HepG2 (cell line): Measurements from ENCODE around the gene ALX3. TPM values are rescaled to one million over a fixed set of nuclear protein-coding genes. Genes with fewer than 3 reads are reported as not detected.

Experiments used
- ATAC-seq: fragments of 200-7000 bp; cut with Tn5 transposase; 3 replicates; pipeline ENCODE4 v1.9.1; 2020; ENCODE audit warnings: mild to moderate bottlenecking, moderate library complexity
- BruUV-seq: library from RNA; stranded (reverse); fragments of 400-500 nt; replicated peaks from 2 replicates; lab custom pipeline; 2021; lab: Mats Ljungman, UMichigan
- CTCF ChIA-PET: fragments of 300-600 bp; formaldehyde crosslinking; extraction: SDS; loops from one replicate; lab custom pipeline; 2021; ENCODE audit warnings: low total read pairs, inconsistent platforms, low intra/inter-chr PET ratio; lab: Yijun Ruan, JAX
- POLR2A ChIA-PET: fragments of 350-600 bp; sonication (Branson Sonifier 250); formaldehyde crosslinking; loops from one replicate; lab custom pipeline; 2020; ENCODE audit warnings: antibody characterized with exemption, inconsistent platforms; lab: Yijun Ruan, JAX
- DNase-seq: peaks from one replicate; pipeline ENCODE4 v3.0.0-alpha.2; 2015; ENCODE audit warnings: low spot score
- FAIRE-seq: peaks from 3 replicates; lab custom pipeline; 2011; peaks lifted over from hg19 to GRCh38; lab: Jason Lieb, UNC
- H2AFZ ChIP-seq: one replicate; pipeline ENCODE4 v1.6.1; 2011; ENCODE audit warnings: low read length, inconsistent platforms
- H3K27ac ChIP-seq: fragments of 300-600 bp; 3 replicates; pipeline ENCODE4 v1.8.0; 2011; ENCODE audit warnings: mixed run types, mild to moderate bottlenecking, mixed read lengths, low read length, inconsistent platforms; ENCODE audit not compliant: insufficient read depth; ENCODE audit errors: extremely low read length
- H3K27me3 ChIP-seq, 2 experiments: fragments of 200-600 bp in 1 of 2; 2 replicates in 1 of 2; 3 replicates in 1 of 2; pipeline versions ENCODE4 v1.6.0 to v1.8.0; 2011; ENCODE audit warnings: low read length in 2 of 2, mild to moderate bottlenecking in 2 of 2, moderate library complexity in 2 of 2, inconsistent platforms in 1 of 2; ENCODE audit not compliant: insufficient read depth in 2 of 2, control insufficient read depth in 1 of 2
- H3K36me3 ChIP-seq, 2 experiments: fragments of 200-600 bp in 1 of 2; replicated peaks in 1 of 2; 2 replicates in 1 of 2; 3 replicates in 1 of 2; pipeline versions ENCODE4 v1.5.1 to v1.8.0; 2011; ENCODE audit warnings: low read length in 2 of 2, inconsistent platforms in 1 of 2; ENCODE audit not compliant: insufficient read depth in 2 of 2, control insufficient read depth in 1 of 2
- H3K4me1 ChIP-seq: 2 replicates; pipeline ENCODE4 v1.5.1; 2012; ENCODE audit warnings: low read length, inconsistent platforms; ENCODE audit not compliant: insufficient read depth
- H3K4me2 ChIP-seq: 2 replicates; pipeline ENCODE4 v1.6.0; 2011; ENCODE audit warnings: low read depth, low read length, inconsistent platforms
- H3K4me3 ChIP-seq, 3 experiments: fragments of 200-600 bp in 1 of 3; sonication (generic), shearing (Covaris generic) in 1 of 3; replicated peaks in 1 of 3; 2 replicates each; pipeline ENCODE4 v1.5.1; 2011 to 2016; ENCODE audit warnings: low read length in 3 of 3, inconsistent platforms in 2 of 3, low read depth in 2 of 3, mild to moderate bottlenecking in 2 of 3, control low read depth in 1 of 3, mixed read lengths in 1 of 3; ENCODE audit not compliant: insufficient read depth in 1 of 3
- H3K79me2 ChIP-seq: one replicate; pipeline ENCODE4 v1.6.1; 2011; ENCODE audit warnings: low read length, inconsistent platforms; ENCODE audit not compliant: insufficient read depth
- H3K9ac ChIP-seq: 2 replicates; pipeline ENCODE4 v1.6.0; 2011; ENCODE audit warnings: mild to moderate bottlenecking, low read depth, low read length, inconsistent platforms; ENCODE audit not compliant: insufficient read depth
- H3K9me3 ChIP-seq: 2 replicates; pipeline ENCODE4 v1.5.1; 2012; ENCODE audit warnings: mild to moderate bottlenecking, low read length
- H4K20me1 ChIP-seq: 2 replicates; pipeline ENCODE4 v1.6.0; 2011; ENCODE audit warnings: inconsistent platforms, mild to moderate bottlenecking, low read length, moderate library complexity; ENCODE audit not compliant: insufficient read depth
- KDM5A ChIP-seq: fragments of 200-600 bp; sonication (generic); IDR thresholded peaks from 2 replicates; pipeline ENCODE4 v1.7.0; 2018; ENCODE audit warnings: antibody characterized with exemption, mild to moderate bottlenecking, low read length, borderline replicate concordance
- MATR3 ChIP-seq: sonication (generic); formaldehyde crosslinking; IDR thresholded peaks from 2 replicates; pipeline ENCODE4 v1.4.0; 2020; ENCODE audit warnings: missing genetic modification reagents
- MXD3 ChIP-seq: IDR thresholded peaks from 2 replicates; pipeline ENCODE4 v1.6.1; 2016; ENCODE audit warnings: mild to moderate bottlenecking, missing biosample characterization, missing genetic modification reagents
- POLR2A ChIP-seq, 2 experiments: IDR thresholded peaks; 2 replicates each; pipeline ENCODE4 v1.6.1; 2011; ENCODE audit warnings: low read depth in 2 of 2, low read length in 2 of 2, mild to moderate bottlenecking in 1 of 2, moderate library complexity in 1 of 2; ENCODE audit not compliant: insufficient read depth in 1 of 2
- TFAP4 ChIP-seq: sonication (generic); IDR thresholded peaks from 2 replicates; pipeline ENCODE4 v1.6.1; 2016; ENCODE audit warnings: low read depth, borderline replicate concordance
- WIZ ChIP-seq: sonication (generic); formaldehyde crosslinking; IDR thresholded peaks from 2 replicates; pipeline ENCODE4 v1.5.1; 2020; ENCODE audit warnings: mild to moderate bottlenecking, missing genetic modification reagents
- ZNF460 ChIP-seq: sonication (generic); formaldehyde crosslinking; IDR thresholded peaks from 2 replicates; pipeline ENCODE4 v1.5.1; 2020; ENCODE audit warnings: missing genetic modification reagents, mild to moderate bottlenecking, borderline replicate concordance
- ZNF549 ChIP-seq: sonication (generic); formaldehyde crosslinking; IDR thresholded peaks from 2 replicates; pipeline ENCODE4 v1.5.0; 2020; ENCODE audit warnings: missing genetic modification reagents
- ZNF563 ChIP-seq: sonication (generic); formaldehyde crosslinking; IDR thresholded peaks from 2 replicates; pipeline ENCODE4 v1.8.0; 2022; ENCODE audit warnings: mild to moderate bottlenecking, moderate library complexity, missing genetic modification reagents
- ZNF678 ChIP-seq: sonication (generic); formaldehyde crosslinking; IDR thresholded peaks from 2 replicates; pipeline ENCODE4 v1.4.0; 2020; ENCODE audit warnings: mild to moderate bottlenecking, missing genetic modification reagents
- ZNF800 ChIP-seq: sonication (generic); formaldehyde crosslinking; IDR thresholded peaks from 2 replicates; pipeline ENCODE4 v1.4.0; 2020; ENCODE audit warnings: missing genetic modification reagents
- WGBS: methylation state at CpG from one replicate; pipeline ENCODE4 v1.1.6; 2017; ENCODE audit warnings: low lambda C conversion rate; 5-methylcytosine and 5-hydroxymethylcytosine counted together
- in situ Hi-C: cut with HindIII; loops from 2 replicates; pipeline ENCODE4 v1.10.0; 2017; ENCODE audit warnings: low pct_unique_long_range_greater_than_20kb; ENCODE audit not compliant: extremely low pct_ligation_motif_present
- intact Hi-C: fragments of 100-400 bp; cut with micrococcal nuclease; formaldehyde crosslinking; loops from one replicate; pipeline ENCODE4 v1.10.0; 2022; ENCODE audit not compliant: unreplicated experiment
- polyA plus RNA-seq, 8 experiments: library from polyadenylated mRNA; depleted of rRNA in 3 of 8; stranded (reverse) in 7 of 8; unstranded in 1 of 8; fragments of >200 nt; fragmentation: Illumina TruSeq in 4 of 8; extraction: Trizol in 4 of 8; gene quantifications; 2 replicates each; pipeline versions ENCODE4 v1.2.1 to v1.2.3, GENCODE V29; 2011 to 2016; ENCODE audit warnings: low read depth in 4 of 8, missing spikeins in 1 of 8, mixed read lengths in 1 of 8; ENCODE audit not compliant: insufficient read depth in 1 of 8
- total RNA-seq, 5 experiments: library from RNA; depleted of rRNA; stranded (reverse); fragments of >200 nt; fragmentation: Illumina TruSeq; extraction: Trizol; gene quantifications; 2 replicates each; pipeline ENCODE4 v1.2.3, GENCODE V29; 2016; ENCODE audit warnings: low read depth in 1 of 5
- TF ChIP-seq, protein P1 (sequence below): sonication (generic); formaldehyde crosslinking; IDR thresholded peaks from 2 replicates; pipeline ENCODE4 v1.5.0; 2020; ENCODE audit warnings: mild to moderate bottlenecking, low read depth, missing genetic modification reagents, borderline replicate concordance

The ALX3 gene
- total and polyA plus RNA-seq, 2 of the 13 experiments (the other 11 are each of a cell fraction or from before 2014, with no cell fraction given) = not detected

GRCh38 chr1:110114784-110115183 lies 44.3 kb upstream of the ALX3 start:
- intact Hi-C loops (no loop called here), in situ Hi-C loops (no loop called here)
- H3K27ac ChIP-seq = no peak overlapping the region
- TF ChIP-seq ZNF678 (CRISPR knock-in tag) (no peak), MATR3 (no peak), POLR2A (IDR thresholded peaks at IDR 0.05; ENCODE audit: insufficient read depth in 1 of 2, low read depth in 2 of 2, low read length in 2 of 2) (no peak), TFAP4 (no peak), ZNF549 (CRISPR knock-in tag) (no peak), KDM5A (no peak), ZNF563 (CRISPR knock-in tag) (no peak), MXD3 (no peak), ZNF460 (CRISPR knock-in tag) (no peak), WIZ (CRISPR knock-in tag) (no peak), ZNF800 (no peak)
- TF ChIP-seq, protein P1, sequence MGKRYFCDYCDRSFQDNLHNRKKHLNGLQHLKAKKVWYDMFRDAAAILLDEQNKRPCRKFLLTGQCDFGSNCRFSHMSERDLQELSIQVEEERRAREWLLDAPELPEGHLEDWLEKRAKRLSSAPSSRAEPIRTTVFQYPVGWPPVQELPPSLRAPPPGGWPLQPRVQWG (CRISPR knock-in tag) = no peak
- H3K4me3 ChIP-seq = no peak overlapping the region
- no peak for DNase-seq
- no peak for FAIRE-seq
- no peak overlapping the region for H2AFZ ChIP-seq
- no peaks in the 10 kb centered on the region for H3K36me3 ChIP-seq
- POLR2A ChIA-PET = no interaction called here
- no peak for ATAC-seq
- H4K20me1 ChIP-seq = no peaks in the 10 kb centered on the region
- WGBS = 10% methylated on average over 5 of the region's 5 CpGs
- no peak overlapping the region for H3K9ac ChIP-seq
- H3K9me3 ChIP-seq = no peaks in the 10 kb centered on the region
- H3K79me2 ChIP-seq = no peaks in the 10 kb centered on the region
- peaks cover 6 to 39% of the 10 kb centered on the region in 2 experiments; a peak in 3 of 5 replicates for H3K27me3 ChIP-seq
- BruUV-seq = no TSS peak
- H3K4me1 ChIP-seq = no peaks in the 10 kb centered on the region
- CTCF ChIA-PET = no interaction called here
- no peak overlapping the region for H3K4me2 ChIP-seq
